Thyroid gland (tissue), 4 donors: ENCODE measurements around the gene AGBL3. TPM values are rescaled to one million over a fixed set of nuclear protein-coding genes. Genes with fewer than 3 reads are reported as not detected.

Experiments used
- DNase-seq, 2 donors: peaks; one replicate each; pipeline ENCODE4 v3.0.0-alpha.2; 2019
- H3K27ac ChIP-seq, 3 donors: fragments of 200-600 bp; sonication (generic); 1 replicate in 2 of 3; 2 replicates in 1 of 3; pipeline ENCODE4 v1.5.1; 2016 to 2019; ENCODE audit warnings: mild to moderate bottlenecking in 1 of 3, moderate library complexity in 1 of 3
- H3K27me3 ChIP-seq: fragments of 200-600 bp; sonication (generic); one replicate; pipeline ENCODE4 v1.5.1; 2019
- H3K36me3 ChIP-seq, 2 donors: fragments of 200-600 bp; sonication (generic); one replicate each; pipeline ENCODE4 v1.5.1; 2016 to 2019
- H3K4me1 ChIP-seq, 2 donors: fragments of 200-600 bp; sonication (generic); one replicate each; pipeline ENCODE4 v1.5.1; 2017 to 2019
- H3K4me3 ChIP-seq, 3 donors: fragments of 200-600 bp; sonication (generic); replicated peaks in 1 of 3; 1 replicate in 2 of 3; 2 replicates in 1 of 3; pipeline ENCODE4 v1.5.1; 2016; ENCODE audit warnings: mild to moderate bottlenecking in 1 of 3
- H3K9me3 ChIP-seq: fragments of 200-600 bp; sonication (generic); one replicate; pipeline ENCODE4 v1.5.1; 2017
- POLR2A ChIP-seq, 2 donors: fragments of 450-650 bp; IDR thresholded peaks; one replicate each; pipeline ENCODE4 v1.6.1; 2017; ENCODE audit warnings: antibody characterized with exemption in 2 of 2, mild to moderate bottlenecking in 2 of 2, moderate library complexity in 1 of 2
- WGBS, 2 donors: methylation state at CpG; one replicate each; pipeline ENCODE4 v1.1.5; 2017; 5-methylcytosine and 5-hydroxymethylcytosine counted together
- intact Hi-C: fragments of 100-400 bp; cut with DNase I; formaldehyde crosslinking; loops from one replicate; pipeline ENCODE4 v1.15.1; 2023
- total RNA-seq, 4 donors: library from RNA; depleted of rRNA; stranded (reverse); fragments of >200 nt; gene quantifications; one replicate each; pipeline ENCODE4 v1.2.3, GENCODE V29; 2016
- TF ChIP-seq, protein P1 (sequence below), 6 experiments: fragments of 200-600 bp in 3 of 6; fragments of 450-650 bp in 3 of 6; sonication (generic) in 3 of 6; IDR thresholded peaks; one replicate each; pipeline ENCODE4 v1.5.1; 2016 to 2019; ENCODE audit warnings: antibody characterized with exemption in 6 of 6, mild to moderate bottlenecking in 2 of 6, inconsistent platforms in 1 of 6, moderate library complexity in 1 of 6

AGBL3 gene
- total RNA-seq, 4 donors from 2014 or later: 3.6 to 5.0 (median 4.1) TPM

DNA sequence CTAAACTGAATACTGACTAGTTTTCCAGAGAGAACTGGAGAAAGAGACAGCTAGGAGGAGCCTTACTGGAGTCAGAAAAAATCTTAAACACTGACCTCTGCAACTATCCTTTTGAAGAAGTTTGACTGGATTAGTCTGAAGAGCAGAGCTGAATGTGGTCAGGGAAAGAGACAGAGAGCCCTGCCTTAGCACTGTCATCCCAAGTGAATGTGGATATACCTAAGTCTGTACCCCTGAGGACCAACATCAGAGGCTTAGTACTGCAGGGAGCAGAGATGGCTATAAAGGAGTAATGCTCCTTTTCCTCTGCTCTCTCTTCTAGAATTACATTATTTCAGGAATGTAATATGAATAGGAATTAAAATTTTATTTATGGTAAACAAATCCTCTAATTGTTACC, 91.7 kb downstream of the AGBL3 start:
- H3K4me1 ChIP-seq: no peaks in the 10 kb centered on the region
- no peak overlapping the region for H3K4me3 ChIP-seq
- TF ChIP-seq POLR2A (IDR thresholded peaks at IDR 0.05): no peak
- TF ChIP-seq, protein P1, sequence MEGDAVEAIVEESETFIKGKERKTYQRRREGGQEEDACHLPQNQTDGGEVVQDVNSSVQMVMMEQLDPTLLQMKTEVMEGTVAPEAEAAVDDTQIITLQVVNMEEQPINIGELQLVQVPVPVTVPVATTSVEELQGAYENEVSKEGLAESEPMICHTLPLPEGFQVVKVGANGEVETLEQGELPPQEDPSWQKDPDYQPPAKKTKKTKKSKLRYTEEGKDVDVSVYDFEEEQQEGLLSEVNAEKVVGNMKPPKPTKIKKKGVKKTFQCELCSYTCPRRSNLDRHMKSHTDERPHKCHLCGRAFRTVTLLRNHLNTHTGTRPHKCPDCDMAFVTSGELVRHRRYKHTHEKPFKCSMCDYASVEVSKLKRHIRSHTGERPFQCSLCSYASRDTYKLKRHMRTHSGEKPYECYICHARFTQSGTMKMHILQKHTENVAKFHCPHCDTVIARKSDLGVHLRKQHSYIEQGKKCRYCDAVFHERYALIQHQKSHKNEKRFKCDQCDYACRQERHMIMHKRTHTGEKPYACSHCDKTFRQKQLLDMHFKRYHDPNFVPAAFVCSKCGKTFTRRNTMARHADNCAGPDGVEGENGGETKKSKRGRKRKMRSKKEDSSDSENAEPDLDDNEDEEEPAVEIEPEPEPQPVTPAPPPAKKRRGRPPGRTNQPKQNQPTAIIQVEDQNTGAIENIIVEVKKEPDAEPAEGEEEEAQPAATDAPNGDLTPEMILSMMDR (IDR thresholded peaks at IDR 0.05): no peak
- intact Hi-C loops: no loop called here
- no peaks in the 10 kb centered on the region for H3K36me3 ChIP-seq
- no peak for DNase-seq
- no peaks in the 10 kb centered on the region for H3K9me3 ChIP-seq
- no peak overlapping the region for H3K27ac ChIP-seq
- no peaks in the 10 kb centered on the region for H3K27me3 ChIP-seq

DNA sequence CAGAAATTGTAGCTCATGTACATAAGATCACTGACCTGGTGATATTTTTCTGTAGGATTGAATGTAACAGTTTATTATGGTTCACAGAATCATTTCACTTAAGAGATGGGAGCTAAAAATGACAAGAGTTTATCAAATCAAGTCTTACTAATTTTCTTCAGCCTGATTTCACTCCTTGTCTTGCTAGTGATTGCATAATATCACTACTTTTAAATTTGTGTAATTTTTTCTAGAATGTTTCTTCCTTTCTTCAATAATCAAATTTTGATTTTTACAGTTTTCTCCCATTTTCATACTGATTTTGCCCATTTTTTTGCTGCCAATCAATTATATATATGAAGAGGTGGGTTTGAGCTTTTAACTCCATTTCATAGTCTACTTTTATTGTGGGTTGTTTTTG, 92.8 kb downstream of the AGBL3 start:
- TF ChIP-seq POLR2A (IDR thresholded peaks at IDR 0.05): no peak
- TF ChIP-seq, protein P1 (IDR thresholded peaks at IDR 0.05): no peak
- Histone ChIP-seq H3K27me3 (no peaks in the 10 kb centered on the region), H3K27ac (no peak overlapping the region), H3K36me3 (no peaks in the 10 kb centered on the region), H3K4me1 (no peaks in the 10 kb centered on the region), H3K4me3 (no peak overlapping the region), H3K9me3 (no peaks in the 10 kb centered on the region)
- intact Hi-C loops: no loop called here
- DNase-seq: no peak

DNA sequence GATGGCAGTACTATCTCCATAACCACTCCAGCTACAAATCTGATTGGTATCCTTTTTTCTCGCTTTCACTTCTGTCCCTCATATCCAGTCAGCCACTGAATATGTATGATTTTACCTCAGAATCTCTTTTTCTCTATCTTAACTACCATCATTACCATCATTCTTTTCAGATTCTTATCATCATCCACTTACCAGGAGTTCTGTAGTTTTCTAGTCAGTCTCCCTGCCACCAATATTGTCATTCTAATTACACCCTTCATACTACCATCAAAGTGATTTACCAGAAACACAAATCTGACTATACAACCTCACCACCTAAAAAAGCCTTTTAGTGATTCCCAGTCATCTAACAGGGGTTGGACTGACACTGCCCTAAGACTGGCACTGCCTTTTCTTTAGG, 96.7 kb downstream of the AGBL3 start:
- Histone ChIP-seq H3K4me3 (no peak overlapping the region), H3K9me3 (no peaks in the 10 kb centered on the region), H3K27me3 (no peaks in the 10 kb centered on the region), H3K27ac (no peak overlapping the region), H3K36me3 (no peaks in the 10 kb centered on the region), H3K4me1 (no peaks in the 10 kb centered on the region)
- intact Hi-C loops: no loop called here
- DNase-seq: no peak
- TF ChIP-seq, protein P1 (IDR thresholded peaks at IDR 0.05): no peak
- no peak for TF ChIP-seq POLR2A (IDR thresholded peaks at IDR 0.05)
- WGBS, 2 donors: 0% methylated on average over 1 of the region's 1 CpG

DNA sequence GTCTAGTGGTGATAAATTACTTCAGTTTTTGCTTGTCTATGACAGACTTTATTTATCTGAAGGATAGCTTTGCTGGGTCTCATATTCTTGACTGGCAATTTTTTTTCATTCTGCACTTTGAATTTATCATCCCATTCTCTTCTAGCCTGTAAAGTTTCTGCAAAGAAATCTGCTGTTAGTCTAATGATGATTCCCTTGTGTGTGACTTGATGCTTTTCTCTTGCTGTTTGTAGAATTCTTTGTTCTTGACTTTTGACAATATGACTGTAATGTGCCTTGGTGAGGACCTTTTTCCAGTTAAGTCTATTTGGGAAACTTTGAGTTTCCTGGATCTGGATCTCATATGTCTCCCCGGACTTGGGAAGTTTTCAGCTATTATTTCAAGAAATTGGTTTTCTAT, 102.3 kb downstream of the AGBL3 start:
- Histone ChIP-seq H3K9me3 (no peaks in the 10 kb centered on the region), H3K36me3 (no peaks in the 10 kb centered on the region), H3K27me3 (no peaks in the 10 kb centered on the region), H3K4me1 (no peaks in the 10 kb centered on the region), H3K4me3 (no peak overlapping the region), H3K27ac (no peak overlapping the region)
- intact Hi-C loops: no loop called here
- no peak for DNase-seq
- no peak for TF ChIP-seq POLR2A (IDR thresholded peaks at IDR 0.05)
- TF ChIP-seq, protein P1 (IDR thresholded peaks at IDR 0.05): no peak
- WGBS, 2 donors: 98 to 100% methylated on average over 1 of the region's 1 CpG

DNA sequence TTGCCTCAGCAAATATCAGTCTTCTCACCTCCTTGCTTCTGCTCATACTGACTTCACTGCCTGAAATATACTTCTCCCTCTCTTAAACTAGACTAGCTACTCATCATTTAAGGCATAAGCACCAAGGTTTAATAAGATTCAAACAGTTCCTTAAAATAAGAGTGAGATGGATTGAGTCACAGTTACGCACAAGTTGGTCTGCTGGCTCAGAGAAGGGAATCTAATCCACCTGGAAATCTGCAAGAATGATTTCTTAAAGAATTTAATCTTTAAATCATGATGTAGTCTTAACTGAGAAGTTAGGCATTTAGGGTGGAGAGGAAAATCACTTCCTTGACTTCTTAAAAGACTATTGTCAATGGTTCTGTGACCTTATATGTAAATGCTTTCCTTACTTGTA, 105.4 kb downstream of the AGBL3 start:
- WGBS, 2 donors: 94 to 98% methylated on average over 1 of the region's 1 CpG
- H3K27me3 ChIP-seq: no peaks in the 10 kb centered on the region
- H3K9me3 ChIP-seq: no peaks in the 10 kb centered on the region
- TF ChIP-seq, protein P1 (IDR thresholded peaks at IDR 0.05): no peak
- TF ChIP-seq POLR2A (IDR thresholded peaks at IDR 0.05): no peak
- no peak overlapping the region for H3K4me3 ChIP-seq
- no peak overlapping the region for H3K27ac ChIP-seq
- intact Hi-C loops: no loop called here
- H3K36me3 ChIP-seq: no peaks in the 10 kb centered on the region
- H3K4me1 ChIP-seq: no peaks in the 10 kb centered on the region
- DNase-seq: no peak
